Stimulated activated CD8-positive, alpha-beta memory T cell treated with anti-CD3 and anti-CD28 coated beads, Interleukin-2, amount 100 ng/mL, for 48 hours (primary cell): Measurements from ENCODE around the gene IDUA.

Source experiments
- DNase-seq, 2 donors: peaks; one replicate each; pipeline ENCODE4 v3.0.0-alpha.2; 2020; ENCODE audit warnings: low read depth in 2 of 2

The IDUA gene

GRCh38 chr4:1031346-1031745 lies 44.5 kb downstream of the IDUA start:
- DNase-seq, result no peak

GRCh38 chr4:1031956-1032795 lies 45.3 kb downstream of the IDUA start:
- no peak for DNase-seq

GRCh38 chr4:1032861-1033260 lies 46.0 kb downstream of the IDUA start:
- no peak for DNase-seq

GRCh38 chr4:1033840-1034551 lies 47.2 kb downstream of the IDUA start:
- no peak for DNase-seq

GRCh38 chr4:1035510-1035909 lies 48.7 kb downstream of the IDUA start:
- DNase-seq, result no peak

GRCh38 chr4:1036095-1036494 lies 49.3 kb downstream of the IDUA start:
- no peak for DNase-seq

GRCh38 chr4:1036976-1037810 lies 50.3 kb downstream of the IDUA start:
- DNase-seq, result no peak

- DNase-seq, result no peak
Measured at GRCh38 chr4:1038948-1039492, 52.2 kb downstream of the IDUA start.

GRCh38 chr4:1039493-1040343 lies 52.9 kb downstream of the IDUA start:
- DNase-seq, result no peak

- DNase-seq, result no peak
Measured at GRCh38 chr4:1040344-1041146, 53.7 kb downstream of the IDUA start.

GRCh38 chr4:1041147-1041935 lies 54.5 kb downstream of the IDUA start:
- DNase-seq, result no peak

- no peak for DNase-seq
Measured at GRCh38 chr4:1041936-1042330, 55.1 kb downstream of the IDUA start.

GRCh38 chr4:1042352-1043055 lies 55.7 kb downstream of the IDUA start:
- no peak for DNase-seq

- no peak for DNase-seq
Measured at GRCh38 chr4:1043162-1043561, 56.3 kb downstream of the IDUA start.

- DNase-seq, result peak; percentile 27 to 45
Measured at GRCh38 chr4:1043651-1044468, 57.0 kb downstream of the IDUA start.

GRCh38 chr4:1044469-1045192 lies 57.8 kb downstream of the IDUA start:
- DNase-seq, result no peak

GRCh38 chr4:1045193-1045594 lies 58.4 kb downstream of the IDUA start:
- no peak for DNase-seq
